OCI-LY1 (cell line): ENCODE results near the gene HCN1.

Experiments used
- H2AFZ ChIP-seq: fragments of 200-600 bp; sonication (generic), shearing (Covaris generic); 2 replicates; pipeline ENCODE4 v1.6.0; 2014; ENCODE audit warnings: antibody characterized with exemption, mild to moderate bottlenecking, low read length
- H3F3A ChIP-seq: fragments of 200-600 bp; sonication (generic), shearing (Covaris generic); 2 replicates; pipeline ENCODE4 v1.6.0; 2014; ENCODE audit warnings: mild to moderate bottlenecking, antibody characterized with exemption, low read length, moderate library complexity; ENCODE audit not compliant: insufficient read depth
- H3K27ac ChIP-seq: fragments of 200-600 bp; sonication (generic); 2 replicates; pipeline ENCODE4 v1.5.1; 2014; ENCODE audit warnings: low read length, mixed run types, mild to moderate bottlenecking, low read depth; ENCODE audit not compliant: poor library complexity, severe bottlenecking
- H3K27me3 ChIP-seq: fragments of 200-600 bp; sonication (generic); 2 replicates; pipeline ENCODE4 v1.6.0; 2014; ENCODE audit warnings: antibody characterized with exemption, mild to moderate bottlenecking, low read length, moderate library complexity; ENCODE audit not compliant: insufficient read depth
- H3K36me3 ChIP-seq: fragments of 200-600 bp; sonication (generic); 2 replicates; pipeline ENCODE4 v1.6.1; 2014; ENCODE audit warnings: mild to moderate bottlenecking, antibody characterized with exemption, low read length, moderate library complexity, mixed read lengths; ENCODE audit not compliant: insufficient read depth
- H3K4me1 ChIP-seq: fragments of 200-600 bp; sonication (generic); 2 replicates; pipeline ENCODE4 v1.5.1; 2014; ENCODE audit warnings: mild to moderate bottlenecking, low read length, moderate library complexity; ENCODE audit not compliant: insufficient read depth, severe bottlenecking
- H3K4me2 ChIP-seq: fragments of 200-600 bp; sonication (generic), shearing (Covaris generic); 2 replicates; pipeline ENCODE4 v1.6.1; 2014; ENCODE audit warnings: low read length
- H3K4me3 ChIP-seq: fragments of 200-600 bp; sonication (generic); 2 replicates; pipeline ENCODE4 v1.5.1; 2014; ENCODE audit warnings: low read length, low read depth, mild to moderate bottlenecking, mixed read lengths; ENCODE audit not compliant: poor library complexity, severe bottlenecking
- H3K79me2 ChIP-seq: fragments of 200-600 bp; shearing (Covaris generic); 2 replicates; pipeline ENCODE4 v1.6.1; 2016; ENCODE audit warnings: mixed run types, low read length, mixed read lengths; ENCODE audit not compliant: insufficient read depth
- H3K9ac ChIP-seq: fragments of 200-600 bp; sonication (generic), shearing (Covaris generic); 2 replicates; pipeline ENCODE4 v1.6.1; 2014; ENCODE audit warnings: mild to moderate bottlenecking, low read length, mixed read lengths
- H3K9me2 ChIP-seq: fragments of 200-600 bp; sonication (generic), shearing (Covaris generic); 2 replicates; pipeline ENCODE4 v1.6.1; 2014; ENCODE audit warnings: low read depth, mild to moderate bottlenecking, low read length, mixed read lengths
- H3K9me3 ChIP-seq: fragments of 200-600 bp; shearing (Covaris generic); 2 replicates; pipeline ENCODE4 v1.6.1; 2014; ENCODE audit warnings: low read length, mixed read lengths
- H4K20me1 ChIP-seq: fragments of 200-600 bp; sonication (generic), shearing (Covaris generic); 2 replicates; pipeline ENCODE4 v1.6.0; 2016; ENCODE audit warnings: mild to moderate bottlenecking, low read length; ENCODE audit not compliant: insufficient read depth
- CTCF ChIP-seq: fragments of 200-600 bp; sonication (generic), shearing (Covaris generic); IDR thresholded peaks from 2 replicates; pipeline ENCODE4 v1.5.1; 2017; ENCODE audit warnings: mild to moderate bottlenecking, antibody characterized with exemption, low read length, moderate library complexity, mixed read lengths
- EZH2 ChIP-seq: fragments of 200-600 bp; sonication (generic), shearing (Covaris generic); IDR thresholded peaks from 2 replicates; pipeline ENCODE4 v1.8.0; 2017; ENCODE audit warnings: borderline replicate concordance, mixed run types, mild to moderate bottlenecking, antibody characterized with exemption, low read length, moderate library complexity, mixed read lengths

Gene HCN1

GRCh38 chr5:45623832-45624231 lies 72.3 kb downstream of the HCN1 start:
- no peaks in the 10 kb centered on the region for H3K9me2 ChIP-seq
- no peaks in the 10 kb centered on the region for H3K9me3 ChIP-seq
- H3K4me1 ChIP-seq = no peaks in the 10 kb centered on the region
- H3F3A ChIP-seq = no peaks in the 10 kb centered on the region
- no peak overlapping the region for H3K27ac ChIP-seq
- H3K4me3 ChIP-seq = no peak overlapping the region
- TF ChIP-seq CTCF (no peak), EZH2 (no peak)
- H4K20me1 ChIP-seq = no peaks in the 10 kb centered on the region
- no peaks in the 10 kb centered on the region for H3K36me3 ChIP-seq
- no peaks in the 10 kb centered on the region for H3K27me3 ChIP-seq
- H3K79me2 ChIP-seq = no peaks in the 10 kb centered on the region
- H2AFZ ChIP-seq = no peak overlapping the region
- H3K4me2 ChIP-seq = no peak overlapping the region
- H3K9ac ChIP-seq = no peak overlapping the region

DNA sequence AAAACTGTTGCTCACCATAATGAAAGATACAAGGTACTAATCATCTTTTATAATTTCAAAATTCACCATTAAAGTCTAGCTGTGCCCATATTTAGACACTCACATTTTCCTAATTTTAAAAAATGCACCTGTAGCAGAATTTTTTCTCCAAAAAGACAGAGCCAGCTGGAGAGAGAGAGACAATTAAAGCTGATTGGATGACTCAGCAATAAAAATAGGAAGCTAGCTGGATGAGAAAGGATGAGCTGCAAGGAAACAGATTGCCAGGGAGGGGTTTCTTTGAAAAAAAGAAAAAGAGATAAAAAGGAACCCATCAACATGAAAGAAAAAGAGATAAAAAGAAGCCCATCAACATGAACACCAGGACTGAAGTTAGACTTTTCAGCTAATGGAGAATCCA lies 73.8 kb downstream of the HCN1 start:
- Histone ChIP-seq H3K9me2 (no peaks in the 10 kb centered on the region), H4K20me1 (no peaks in the 10 kb centered on the region), H3K36me3 (no peaks in the 10 kb centered on the region), H3K27me3 (no peaks in the 10 kb centered on the region), H3K79me2 (no peaks in the 10 kb centered on the region), H3F3A (no peaks in the 10 kb centered on the region), H3K9me3 (no peaks in the 10 kb centered on the region), H2AFZ (no peak overlapping the region), H3K9ac (no peak overlapping the region), H3K4me1 (no peaks in the 10 kb centered on the region), H3K4me2 (no peak overlapping the region), H3K4me3 (no peak overlapping the region), H3K27ac (no peak overlapping the region)
- TF ChIP-seq CTCF (no peak), EZH2 (no peak)

DNA sequence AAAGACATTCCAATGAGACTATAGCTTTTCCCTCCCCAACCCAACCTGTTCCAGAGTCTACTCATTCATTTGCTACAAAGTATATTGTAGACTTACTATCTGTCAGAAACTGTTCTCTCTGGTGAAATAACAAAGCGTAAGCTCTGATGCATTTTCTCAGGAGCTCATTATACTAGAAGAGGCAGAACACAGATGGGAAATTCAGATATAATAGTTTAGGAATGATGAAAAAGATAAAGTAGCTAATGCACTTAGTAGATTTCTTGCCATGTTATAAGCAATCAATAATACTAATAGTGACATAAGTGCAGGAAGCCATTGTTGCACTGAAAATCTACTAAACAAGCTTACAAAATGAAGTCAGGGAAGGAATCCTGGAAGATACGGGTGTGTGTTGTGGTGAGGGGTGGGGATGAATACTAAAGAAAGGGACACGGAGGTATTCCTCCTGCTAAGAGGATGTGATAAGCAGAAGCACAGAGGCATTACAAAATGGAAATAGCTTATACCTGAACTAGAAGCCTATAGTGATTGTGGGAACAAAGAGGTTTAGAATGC lies 78.2 kb downstream of the HCN1 start:
- no peaks in the 10 kb centered on the region for H4K20me1 ChIP-seq
- no peak overlapping the region for H3K27ac ChIP-seq
- H3K4me3 ChIP-seq = no peak overlapping the region
- no peaks in the 10 kb centered on the region for H3K79me2 ChIP-seq
- no peak overlapping the region for H3K4me2 ChIP-seq
- no peak overlapping the region for H2AFZ ChIP-seq
- no peak overlapping the region for H3K9ac ChIP-seq
- no peaks in the 10 kb centered on the region for H3K9me2 ChIP-seq
- no peaks in the 10 kb centered on the region for H3K36me3 ChIP-seq
- H3K27me3 ChIP-seq = no peaks in the 10 kb centered on the region
- H3K4me1 ChIP-seq = no peaks in the 10 kb centered on the region
- TF ChIP-seq EZH2 = no peak
- TF ChIP-seq CTCF = no peak
- no peaks in the 10 kb centered on the region for H3K9me3 ChIP-seq
- H3F3A ChIP-seq = no peaks in the 10 kb centered on the region
